Activated T-helper 17 cell treated with anti-CD3 and anti-CD28 coated beads, Interleukin-2, amount 50 U/mL, for 72 hours (primary cell): Measurements from ENCODE around the gene LILRB5. TPM values are rescaled to one million over a fixed set of nuclear protein-coding genes. Genes with fewer than 3 reads are reported as not detected.
A peak's percentile ranks its signal among the peaks of the same experiment; 100 is the strongest.
"Not testable (repeated sequence)": the region's sequence is repeated elsewhere in the genome, so short reads cannot be mapped to it uniquely, and the experiment has no call there.

Experiments
- ATAC-seq: fragments of 150-1000 bp; cut with Tn5 transposase; replicated peaks from 2 replicates; pipeline ENCODE4 v1.10.0; 2021; ENCODE audit warnings: mild to moderate bottlenecking, moderate library complexity
- H3K27ac Mint-ChIP-seq: one replicate; pipeline ENCODE4 v1.8.0; 2022; ENCODE audit warnings: mixed read lengths
- H3K27me3 Mint-ChIP-seq: one replicate; pipeline ENCODE4 v1.8.0; 2022; ENCODE audit warnings: mixed read lengths
- H3K36me3 Mint-ChIP-seq: one replicate; pipeline ENCODE4 v1.8.0; 2022; ENCODE audit warnings: low read depth, mild to moderate bottlenecking, mixed read lengths
- H3K4me1 Mint-ChIP-seq: one replicate; pipeline ENCODE4 v1.8.0; 2022; ENCODE audit warnings: mixed read lengths
- H3K4me3 Mint-ChIP-seq: one replicate; pipeline ENCODE4 v1.8.0; 2022; ENCODE audit warnings: mild to moderate bottlenecking, mixed read lengths
- H3K9me3 Mint-ChIP-seq: one replicate; pipeline ENCODE4 v1.8.0; 2022; ENCODE audit warnings: mixed read lengths
- total RNA-seq, 2 donors: library from RNA; stranded (reverse); gene quantifications; one replicate each; pipeline ENCODE4 v1.2.3, GENCODE V29; 2022

The LILRB5 gene
- total RNA-seq, 2 donors from 2014 or later = not detected

DNA sequence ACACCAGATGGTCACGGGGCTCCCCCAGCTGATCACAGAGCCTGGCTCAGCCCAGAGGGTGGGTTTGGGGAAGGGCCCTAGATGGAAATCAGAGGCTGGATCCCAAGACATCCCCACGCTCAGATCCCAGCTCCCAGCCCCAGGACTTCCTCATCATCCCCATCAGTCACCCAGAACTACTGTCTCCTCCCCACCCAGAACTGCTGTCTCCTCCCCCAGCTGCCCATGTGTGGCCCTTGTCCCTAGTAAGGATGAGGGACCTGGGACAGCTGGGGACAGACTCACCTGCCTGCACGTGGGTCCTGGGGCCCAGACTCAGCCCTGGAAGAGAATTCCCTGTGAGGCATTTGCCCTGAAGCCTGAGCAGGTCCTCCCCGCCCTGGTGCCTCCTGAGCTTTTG lies 14.8 kb downstream of the LILRB5 start:
- ATAC-seq, H3K36me3 Mint-ChIP-seq, H3K4me1 Mint-ChIP-seq, H3K4me3 Mint-ChIP-seq, H3K27me3 Mint-ChIP-seq, H3K27ac Mint-ChIP-seq, H3K9me3 Mint-ChIP-seq: not testable (repeated sequence)

DNA sequence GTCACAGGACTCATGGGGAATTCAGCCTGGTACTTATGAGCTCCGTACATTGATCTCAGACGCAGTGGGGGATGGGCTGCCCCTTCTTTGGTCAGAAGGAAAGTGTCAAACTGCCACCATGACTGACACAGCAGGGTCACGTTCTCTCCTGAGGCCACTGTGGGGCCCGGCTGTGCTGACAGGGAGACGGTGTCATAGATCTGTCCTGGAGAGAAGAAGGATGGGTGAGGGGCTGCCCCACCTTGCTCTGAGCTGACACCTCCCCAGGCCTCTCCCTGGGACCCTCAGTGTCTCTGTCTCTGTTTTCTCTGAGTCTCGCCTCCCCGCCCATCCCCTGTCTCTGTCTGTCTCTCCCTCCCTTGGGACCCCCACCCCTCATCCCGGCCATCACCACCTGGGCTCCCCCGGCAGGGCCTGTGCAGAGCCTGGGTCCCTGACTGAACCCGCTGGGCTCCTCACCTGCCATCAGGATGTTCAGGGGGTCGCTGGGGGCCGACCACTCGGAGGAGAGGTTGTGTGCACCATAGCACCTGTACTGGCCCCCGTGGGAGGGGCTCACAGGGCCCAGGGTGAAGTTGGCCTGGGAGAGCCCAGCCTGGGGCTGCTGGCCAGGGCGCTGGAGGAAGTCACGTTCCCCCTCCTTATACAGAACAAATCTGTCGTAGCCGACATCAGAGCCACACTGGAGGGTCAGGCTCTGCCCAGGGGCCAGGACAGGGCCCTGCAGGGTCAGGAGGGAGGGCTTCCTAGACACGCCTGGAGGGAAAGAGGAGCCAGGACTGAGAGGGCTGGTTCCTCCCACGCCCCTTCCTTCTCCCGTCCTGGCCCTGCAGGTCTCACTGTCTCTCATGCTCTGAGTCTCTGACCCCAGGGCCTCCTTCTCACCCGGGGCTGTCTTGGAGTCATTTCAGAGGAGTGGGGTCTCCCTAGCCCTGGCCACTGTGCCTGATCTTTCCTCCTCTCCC lies 16.4 kb downstream of the LILRB5 start:
- ATAC-seq, H3K9me3 Mint-ChIP-seq, H3K36me3 Mint-ChIP-seq, H3K4me3 Mint-ChIP-seq, H3K4me1 Mint-ChIP-seq, H3K27ac Mint-ChIP-seq, H3K27me3 Mint-ChIP-seq: not testable (repeated sequence)

DNA sequence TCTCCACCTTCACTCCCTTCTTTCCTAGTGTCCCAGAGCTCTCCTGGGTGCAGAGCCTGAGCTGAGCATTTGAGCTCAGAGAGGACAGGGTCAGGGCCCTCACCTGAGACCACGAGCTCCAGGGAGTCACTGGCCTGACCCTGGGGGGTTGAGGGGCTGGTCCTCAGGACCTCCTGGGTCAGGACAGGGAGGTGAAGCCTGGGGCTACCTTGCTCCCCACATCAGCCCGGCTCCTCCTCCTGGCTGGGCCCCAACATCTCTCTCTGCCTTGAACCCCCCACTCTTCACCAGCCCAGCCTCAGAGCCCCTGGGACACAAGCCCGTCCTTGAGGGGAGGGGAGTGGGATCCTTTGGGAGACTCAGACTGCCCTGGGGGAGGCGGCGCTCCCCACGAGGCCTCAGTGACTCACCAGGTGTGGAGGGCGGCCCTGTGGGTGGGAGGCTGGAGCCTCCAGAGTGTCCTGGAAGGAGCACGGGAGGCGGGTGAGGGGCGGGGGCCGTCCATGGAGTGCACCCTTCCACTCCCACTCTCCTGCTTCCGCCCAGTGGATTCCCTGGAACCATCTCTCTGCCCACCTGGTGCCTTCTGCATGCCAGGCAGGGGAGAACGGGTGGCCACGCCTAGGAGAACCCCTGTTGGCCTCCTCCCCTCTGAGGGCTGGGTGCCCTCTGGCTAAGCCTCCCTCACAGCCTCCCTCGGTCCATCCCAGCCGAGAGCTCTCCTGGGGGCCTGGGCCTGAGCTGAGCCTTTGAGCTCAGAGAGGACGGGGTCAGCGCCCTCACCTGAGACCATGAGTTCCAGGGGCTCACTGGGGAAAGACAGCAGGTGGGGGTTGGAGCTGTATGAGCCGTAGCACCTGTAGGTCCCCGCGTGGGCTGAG lies 17.3 kb downstream of the LILRB5 start:
- not testable (repeated sequence) for H3K36me3 Mint-ChIP-seq, H3K27me3 Mint-ChIP-seq, H3K4me3 Mint-ChIP-seq, H3K27ac Mint-ChIP-seq, H3K4me1 Mint-ChIP-seq, H3K9me3 Mint-ChIP-seq, ATAC-seq

DNA sequence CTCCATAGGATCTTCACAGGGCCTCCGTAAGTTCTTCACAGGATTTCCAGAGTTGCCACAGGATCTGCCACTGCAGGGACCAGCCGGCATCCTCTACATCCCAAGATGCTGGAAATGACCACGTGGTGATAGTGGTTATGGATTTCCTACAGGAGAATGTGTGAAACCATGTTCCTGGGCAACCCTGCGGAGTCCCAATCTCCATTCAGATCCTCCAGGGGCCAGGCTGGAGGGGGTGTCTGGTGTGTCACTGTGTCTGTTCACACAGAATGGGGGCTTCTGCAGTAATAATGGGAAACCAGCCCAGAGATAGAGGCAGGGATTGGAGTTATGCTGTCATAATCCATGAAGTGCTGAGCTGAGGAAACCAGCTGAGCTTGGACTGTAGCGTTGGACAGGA lies 23.1 kb downstream of the LILRB5 start:
- Mint-ChIP-seq H3K36me3 (no peaks in the 10 kb centered on the region), H3K27me3 (no peaks in the 10 kb centered on the region), H3K27ac (no peak overlapping the region), H3K4me1 (no peaks in the 10 kb centered on the region), H3K4me3 (no peak overlapping the region), H3K9me3 (no peaks in the 10 kb centered on the region)
- ATAC-seq = no peak

DNA sequence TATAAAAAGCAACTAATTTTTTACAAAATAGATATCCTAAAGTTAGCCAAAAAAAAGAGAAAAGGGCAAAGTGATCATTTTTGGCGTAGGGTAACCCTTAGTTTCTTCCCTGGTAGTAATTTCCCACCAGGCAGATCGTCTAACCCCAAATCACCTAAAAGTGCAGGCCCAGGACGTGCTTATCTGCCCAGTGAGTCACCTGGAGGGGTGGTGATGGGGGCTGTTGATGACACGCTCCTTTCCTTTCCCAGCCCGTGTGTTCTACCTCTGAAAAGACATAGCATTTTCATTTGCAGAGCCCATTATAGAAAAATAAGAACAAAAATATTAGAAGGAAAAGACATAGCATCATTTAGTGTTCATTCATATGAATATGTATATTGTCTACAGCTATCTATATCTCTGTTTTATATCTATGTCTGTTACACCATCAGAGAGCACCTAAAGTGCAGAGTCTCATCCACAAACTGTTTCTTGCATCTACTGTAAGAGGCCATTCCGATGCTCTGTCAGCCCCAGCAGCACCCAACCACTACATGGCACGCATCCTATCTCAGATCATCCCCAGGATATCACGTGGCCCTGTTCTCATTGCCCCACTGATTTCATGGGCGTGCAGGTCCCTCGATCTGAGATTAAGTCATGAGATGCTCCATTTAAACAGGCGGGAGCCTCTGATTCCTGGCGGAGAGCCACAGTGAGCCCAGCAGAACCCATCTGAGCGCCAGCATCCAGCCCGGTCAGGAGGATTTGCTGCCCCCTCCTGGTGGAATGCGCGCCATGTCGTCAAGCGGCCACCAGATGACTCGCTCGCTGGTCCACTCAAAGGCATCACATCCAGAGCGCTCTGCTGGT lies 25.8 kb downstream of the LILRB5 start:
- Mint-ChIP-seq H3K9me3 (no peaks in the 10 kb centered on the region), H3K27ac (no peak overlapping the region), H3K4me1 (no peaks in the 10 kb centered on the region), H3K36me3 (no peaks in the 10 kb centered on the region), H3K27me3 (no peaks in the 10 kb centered on the region), H3K4me3 (no peak overlapping the region)
- ATAC-seq = peak; percentile 89

DNA sequence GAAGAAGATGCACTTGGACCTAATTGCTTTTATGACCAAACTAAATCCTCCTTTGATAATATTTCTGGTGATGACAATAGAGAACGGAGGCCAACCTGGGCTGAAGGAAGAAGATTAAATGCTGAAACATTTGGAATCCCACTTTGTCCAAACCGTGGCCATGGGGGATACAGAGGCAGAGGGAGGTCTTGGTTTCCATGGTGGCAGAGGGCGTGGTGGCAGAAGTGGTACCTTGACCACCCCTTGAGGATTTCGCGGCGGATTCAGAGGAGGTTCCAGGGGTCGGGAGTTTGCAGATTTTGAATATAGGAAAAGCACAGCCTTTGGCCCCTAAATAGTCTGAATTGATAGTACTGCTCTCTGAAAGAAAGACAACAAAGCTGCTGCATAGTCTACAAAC lies 27.0 kb downstream of the LILRB5 start:
- no peak for ATAC-seq
- Mint-ChIP-seq H3K9me3 (no peaks in the 10 kb centered on the region), H3K36me3 (no peaks in the 10 kb centered on the region), H3K27ac (no peak overlapping the region), H3K4me3 (no peak overlapping the region), H3K27me3 (no peaks in the 10 kb centered on the region), H3K4me1 (no peaks in the 10 kb centered on the region)

DNA sequence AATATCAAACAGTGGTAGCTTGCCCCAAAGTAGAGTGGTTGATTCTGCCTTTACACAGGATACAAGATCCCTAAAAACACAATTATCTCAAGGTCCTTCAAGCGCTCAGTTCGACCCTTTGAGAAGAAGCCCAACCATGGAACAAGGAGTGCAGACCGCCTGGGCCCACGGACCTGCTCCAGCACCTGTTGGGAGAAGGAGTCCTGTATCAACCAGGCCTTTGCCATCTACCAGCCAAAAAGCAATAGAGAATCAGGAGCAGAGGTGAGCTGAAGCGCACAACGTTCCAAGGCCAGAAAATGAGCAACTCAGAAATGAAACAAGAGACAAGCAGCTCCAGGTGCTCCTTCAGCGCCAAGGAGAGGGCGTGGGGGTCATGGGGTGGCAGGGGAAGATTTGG lies 27.9 kb downstream of the LILRB5 start:
- H3K27ac Mint-ChIP-seq = no peak overlapping the region
- H3K4me3 Mint-ChIP-seq = no peak overlapping the region
- H3K4me1 Mint-ChIP-seq = no peaks in the 10 kb centered on the region
- H3K9me3 Mint-ChIP-seq = no peaks in the 10 kb centered on the region
- H3K36me3 Mint-ChIP-seq = no peaks in the 10 kb centered on the region
- H3K27me3 Mint-ChIP-seq = no peaks in the 10 kb centered on the region
- ATAC-seq = no peak

DNA sequence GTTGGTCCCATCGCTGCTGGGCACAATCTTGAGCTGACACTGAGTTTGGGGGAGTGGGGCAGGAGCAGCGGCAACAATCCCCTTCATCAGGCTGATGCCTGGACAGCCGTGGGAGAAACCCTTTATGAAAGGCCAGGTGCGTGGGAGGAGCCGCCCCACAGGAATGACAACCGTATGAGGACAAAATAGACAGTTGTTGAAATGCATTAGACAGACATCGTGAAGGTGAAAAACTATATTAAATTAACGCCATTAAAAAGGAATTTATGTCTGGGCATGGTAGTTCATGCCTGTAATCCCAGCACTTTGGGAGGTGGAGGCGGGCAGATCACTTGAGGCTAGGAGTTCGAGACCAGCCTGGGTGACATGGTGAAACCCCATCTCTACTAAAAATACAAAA lies 32.5 kb downstream of the LILRB5 start:
- not testable (repeated sequence) for H3K27ac Mint-ChIP-seq, H3K4me3 Mint-ChIP-seq, H3K36me3 Mint-ChIP-seq, H3K9me3 Mint-ChIP-seq, H3K4me1 Mint-ChIP-seq, H3K27me3 Mint-ChIP-seq, ATAC-seq

DNA sequence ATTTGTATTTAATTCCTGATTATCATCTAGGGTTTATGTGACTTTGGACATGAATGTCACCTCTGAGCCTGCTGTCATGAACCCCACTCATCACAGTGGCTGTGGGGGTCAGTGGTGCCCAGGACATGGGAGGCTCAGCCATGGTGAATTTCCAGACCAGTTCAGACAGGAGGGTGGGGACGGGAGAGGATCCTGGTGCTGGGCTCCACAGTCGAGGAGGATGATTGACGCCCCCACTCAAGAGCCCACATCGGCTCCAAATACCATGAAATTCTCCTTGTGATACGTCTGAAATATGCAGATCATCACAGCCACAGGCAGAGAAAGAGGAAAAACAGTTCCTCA lies 33.2 kb downstream of the LILRB5 start:
- H3K27me3 Mint-ChIP-seq, H3K4me1 Mint-ChIP-seq, H3K9me3 Mint-ChIP-seq, H3K4me3 Mint-ChIP-seq, H3K36me3 Mint-ChIP-seq, ATAC-seq, H3K27ac Mint-ChIP-seq: not testable (repeated sequence)

DNA sequence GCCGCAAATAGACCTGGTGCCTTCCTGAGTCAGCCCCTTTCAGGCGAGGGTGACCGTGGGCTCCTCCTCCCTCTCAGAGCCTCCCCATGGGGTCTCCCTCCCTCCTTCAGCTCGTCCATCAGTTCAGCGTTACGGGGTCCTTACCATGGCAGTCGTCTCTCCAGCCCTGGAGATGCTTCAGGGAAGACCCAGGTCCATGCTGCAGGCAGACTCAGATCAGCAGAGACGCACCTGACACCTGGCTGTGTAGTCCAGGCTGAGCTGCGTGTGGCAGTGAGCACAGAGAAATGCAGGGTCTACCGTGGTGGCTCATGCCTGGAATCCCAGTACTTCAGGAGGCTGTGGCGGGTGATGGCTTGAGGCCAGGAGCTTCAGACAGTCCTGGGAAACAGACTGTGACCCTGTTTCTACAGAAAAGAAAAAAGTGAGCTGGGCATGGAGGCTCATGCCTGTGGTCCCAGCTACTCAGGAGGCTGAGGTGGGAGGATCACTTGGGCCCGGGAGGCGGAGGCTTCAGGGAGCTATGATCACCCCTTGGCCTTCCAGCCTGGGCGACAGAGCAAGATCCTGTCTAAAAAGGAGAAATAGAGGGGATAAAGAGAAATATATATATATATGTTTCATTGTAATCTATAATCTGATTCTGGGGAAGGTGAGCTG lies 33.7 kb downstream of the LILRB5 start:
- not testable (repeated sequence) for H3K27me3 Mint-ChIP-seq, H3K4me1 Mint-ChIP-seq, ATAC-seq, H3K9me3 Mint-ChIP-seq, H3K4me3 Mint-ChIP-seq, H3K36me3 Mint-ChIP-seq
- peak overlapping the region; percentile 67 for H3K27ac Mint-ChIP-seq

DNA sequence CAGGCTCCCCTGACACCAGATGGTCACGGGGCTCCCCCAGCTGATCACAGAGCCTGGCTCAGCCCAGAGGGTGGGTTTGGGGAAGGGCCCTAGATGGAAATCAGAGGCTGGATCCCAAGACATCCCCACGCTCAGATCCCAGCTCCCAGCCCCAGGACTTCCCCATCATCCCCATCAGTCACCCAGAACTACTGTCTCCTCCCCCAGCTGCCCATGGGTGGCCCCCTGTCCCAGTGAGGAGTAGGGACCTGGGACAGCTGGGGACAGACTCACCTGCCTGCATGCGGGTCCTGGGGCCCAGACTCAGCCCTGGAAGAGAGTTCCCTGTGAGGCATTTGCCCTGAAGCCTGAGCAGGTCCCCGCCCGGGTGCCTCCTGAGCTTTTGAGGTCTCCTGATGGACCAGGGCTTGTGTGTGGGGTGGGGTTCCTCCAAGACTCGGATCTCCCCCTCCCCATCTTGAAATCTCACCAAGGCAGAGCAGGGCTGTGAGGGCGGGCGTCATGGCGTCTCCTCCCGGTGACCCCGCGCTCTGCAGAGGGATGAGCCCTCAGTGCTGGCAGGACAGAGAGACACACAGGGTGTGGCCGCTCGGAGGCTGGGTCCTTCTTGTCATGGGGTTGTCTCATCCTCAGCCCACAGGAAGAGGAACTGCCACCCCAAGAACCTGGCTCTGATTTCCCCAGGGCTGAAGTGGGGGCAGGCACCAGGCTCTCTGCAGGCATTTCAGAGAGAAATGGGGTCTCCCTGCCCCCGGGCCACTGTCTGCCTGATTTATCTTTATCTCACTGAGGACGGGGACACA lies 34.4 kb downstream of the LILRB5 start, which contains the start of gene LILRB3:
Gene LILRB3, minus strand, starts transcription at position 534 of the 803 bp plus-strand sequence. Its CDS starts 31 bp downstream, at position 503.
- peak within 1 kb of the TSS; percentile 67 for H3K27ac Mint-ChIP-seq
- H3K4me3 Mint-ChIP-seq, H3K4me1 Mint-ChIP-seq, H3K36me3 Mint-ChIP-seq, H3K9me3 Mint-ChIP-seq, H3K27me3 Mint-ChIP-seq: not testable (repeated sequence)
- ATAC-seq = peak; percentile 52

DNA sequence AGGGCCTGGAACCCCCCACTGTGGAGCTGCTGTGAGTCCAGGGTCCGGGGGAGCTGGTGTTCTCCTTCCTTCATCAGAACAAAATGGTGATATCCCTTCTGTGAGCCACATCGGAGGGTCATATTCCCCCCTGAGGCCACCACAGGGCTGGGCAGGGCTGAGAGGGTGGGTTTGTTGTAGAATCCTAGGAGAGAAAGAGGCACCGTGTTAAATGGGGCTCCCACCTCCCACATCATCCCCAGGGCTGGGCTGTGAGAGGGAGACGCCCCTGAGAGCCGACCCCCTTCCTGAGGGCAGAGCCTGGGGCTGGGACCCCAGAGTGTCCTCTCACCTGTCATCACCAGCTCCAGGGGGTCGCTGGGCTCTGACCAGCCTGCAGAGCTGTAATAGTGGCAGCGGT lies 35.1 kb downstream of the LILRB5 start:
- not testable (repeated sequence) for ATAC-seq, H3K4me3 Mint-ChIP-seq, H3K27ac Mint-ChIP-seq, H3K36me3 Mint-ChIP-seq, H3K4me1 Mint-ChIP-seq, H3K9me3 Mint-ChIP-seq, H3K27me3 Mint-ChIP-seq

DNA sequence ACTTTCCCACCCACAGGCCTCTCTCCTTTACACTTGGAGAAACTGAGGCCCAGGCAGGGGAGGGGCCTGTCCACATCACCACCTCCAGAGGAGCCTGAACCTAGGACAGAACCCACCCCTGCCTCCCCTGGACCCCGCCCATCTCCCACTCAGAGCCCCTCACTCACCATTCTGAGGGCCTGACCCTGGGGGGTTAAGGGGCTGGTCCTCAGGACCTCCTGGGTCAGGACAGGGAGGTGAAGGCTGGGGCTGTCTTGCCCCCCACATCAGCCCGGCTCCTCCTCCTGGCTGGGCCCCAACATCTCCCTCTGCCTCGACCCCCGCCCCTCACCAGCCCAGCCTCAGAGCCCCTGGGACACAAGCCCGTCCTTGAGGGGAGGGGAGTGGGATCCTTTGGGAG lies 37.4 kb downstream of the LILRB5 start:
- not testable (repeated sequence) for H3K4me1 Mint-ChIP-seq, ATAC-seq, H3K9me3 Mint-ChIP-seq, H3K27ac Mint-ChIP-seq, H3K27me3 Mint-ChIP-seq, H3K4me3 Mint-ChIP-seq
- peaks cover 16% of the 10 kb centered on the region for H3K36me3 Mint-ChIP-seq
